Gastrocnemius medialis (tissue), 4 donors: ENCODE results near the gene RBFOX2. TPM values are rescaled to one million over a fixed set of nuclear protein-coding genes. Genes with fewer than 3 reads are reported as not detected.
A peak's percentile ranks its signal among the peaks of the same experiment; 100 is the strongest.

Source experiments
- ATAC-seq, 2 donors: fragments of 150-250 bp; one replicate each; pipeline ENCODE4 v1.9.1; 2016
- DNase-seq, 2 donors: peaks; one replicate each; pipeline ENCODE4 v3.0.0-alpha.2; 2019
- H3K27ac ChIP-seq, 4 donors: fragments of 200-600 bp; sonication (generic); 1 replicate in 1 of 4; 2 replicates in 3 of 4; pipeline ENCODE4 v1.5.1; 2016 to 2018; ENCODE audit warnings: mild to moderate bottlenecking in 2 of 4, moderate library complexity in 1 of 4
- H3K27me3 ChIP-seq, 3 donors: fragments of 200-600 bp; sonication (generic) in 2 of 3; 1 replicate in 1 of 3; 2 replicates in 2 of 3; pipeline versions ENCODE4 v1.5.1 to v1.6.0; 2016 to 2019; ENCODE audit warnings: mild to moderate bottlenecking in 1 of 3, moderate library complexity in 1 of 3
- H3K36me3 ChIP-seq, 2 donors: fragments of 200-600 bp; sonication (generic) in 1 of 2; one replicate each; pipeline ENCODE4 v1.5.1; 2017 to 2018
- H3K4me1 ChIP-seq, 2 donors: fragments of 200-600 bp; sonication (generic) in 1 of 2; one replicate each; pipeline ENCODE4 v1.5.1; 2016 to 2017; ENCODE audit warnings: mild to moderate bottlenecking in 2 of 2
- H3K4me3 ChIP-seq, 4 donors: fragments of 200-600 bp; sonication (generic) in 3 of 4; 1 replicate in 1 of 4; 2 replicates in 3 of 4; pipeline ENCODE4 v1.5.1; 2016 to 2019; ENCODE audit warnings: mild to moderate bottlenecking in 2 of 4
- H3K9me3 ChIP-seq, 3 donors: fragments of 200-600 bp; sonication (generic) in 2 of 3; 1 replicate in 1 of 3; 2 replicates in 2 of 3; pipeline ENCODE4 v1.5.1; 2016 to 2019
- POLR2A ChIP-seq, 2 donors: fragments of 450-650 bp; IDR thresholded peaks; one replicate each; pipeline ENCODE4 v1.6.1; 2017; ENCODE audit warnings: antibody characterized with exemption in 2 of 2, mild to moderate bottlenecking in 2 of 2, moderate library complexity in 2 of 2
- in situ Hi-C, 4 donors: fragments of 200-750 bp; cut with MboI; loops; one replicate each; pipeline versions ENCODE4 v1.15.0 to v1.8.0; 2017; ENCODE audit warnings: low sequenced_read_pairs in 4 of 4
- intact Hi-C: fragments of 100-400 bp; cut with DNase I; formaldehyde crosslinking; loops from one replicate; pipeline ENCODE4 v1.15.1; 2023; ENCODE audit warnings: low total_unique reads
- total RNA-seq, 4 donors: library from RNA; depleted of rRNA; stranded (reverse); fragments of >200 nt; gene quantifications; one replicate each; pipeline versions ENCODE4 v1.1.0 to v1.2.3, GENCODE V29; 2016
- TF ChIP-seq, protein P1 (sequence below), 5 experiments: fragments of 450-650 bp in 3 of 5; fragments of 200-600 bp in 2 of 5; sonication (generic) in 2 of 5; IDR thresholded peaks in 4 of 5; conservative IDR thresholded peaks in 1 of 5; 1 replicate in 4 of 5; 2 replicates in 1 of 5; pipeline ENCODE4 v1.5.1; 2016 to 2019; ENCODE audit warnings: antibody characterized with exemption in 5 of 5, mild to moderate bottlenecking in 3 of 5, moderate library complexity in 3 of 5

Gene RBFOX2
- total RNA-seq, 4 donors from 2014 or later = 26.0 to 32.1 (median 28.6) TPM

DNA sequence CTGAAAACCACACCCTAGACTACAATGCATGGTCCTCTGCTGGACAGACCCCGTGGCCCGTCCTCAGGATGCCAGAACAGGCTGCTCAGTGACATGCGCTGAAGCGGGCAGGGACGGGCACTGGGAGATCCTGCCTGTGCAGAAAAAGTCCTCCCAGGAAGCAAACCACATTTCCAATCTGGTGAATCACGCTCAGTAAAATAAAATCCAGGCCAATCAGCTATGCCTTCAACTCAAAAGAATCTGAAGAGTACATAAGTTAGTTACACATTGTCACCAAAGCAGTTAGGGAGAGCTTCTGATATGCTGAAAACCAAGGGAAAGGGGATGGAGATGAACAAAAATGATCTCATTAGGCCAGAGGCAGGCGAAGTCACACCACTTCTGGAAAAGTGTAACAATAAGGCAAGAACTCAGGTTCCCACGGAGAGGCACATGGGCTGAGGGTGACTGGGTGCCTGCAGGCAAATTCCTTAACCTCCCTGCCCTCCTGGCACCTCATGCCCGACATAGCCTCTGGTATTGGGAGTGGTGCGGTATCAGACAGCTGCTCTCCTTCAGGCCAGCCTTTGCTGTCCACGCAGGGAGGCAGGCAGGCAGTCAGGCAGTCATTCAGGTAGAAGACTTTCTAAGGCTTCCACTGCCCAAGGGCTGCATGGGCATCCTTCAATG is 244.5 kb downstream of the RBFOX2 start:
- H3K9me3 ChIP-seq = no peaks in the 10 kb centered on the region
- in situ Hi-C loops (no loop called here), intact Hi-C loops (loop anchor here (5.0 kb wide), 1 partner anchor 53 kb away; no protein-coding TSS in a partner anchor)
- peak overlapping the region; percentile 23 to 82 (median 68) for H3K27ac ChIP-seq
- no peak overlapping the region for H3K4me3 ChIP-seq
- DNase-seq = no peak
- peaks cover 53 to 77% of the 10 kb centered on the region in 2 donors for H3K4me1 ChIP-seq
- ATAC-seq = no peak
- no peaks in the 10 kb centered on the region for H3K36me3 ChIP-seq
- TF ChIP-seq, protein P1, sequence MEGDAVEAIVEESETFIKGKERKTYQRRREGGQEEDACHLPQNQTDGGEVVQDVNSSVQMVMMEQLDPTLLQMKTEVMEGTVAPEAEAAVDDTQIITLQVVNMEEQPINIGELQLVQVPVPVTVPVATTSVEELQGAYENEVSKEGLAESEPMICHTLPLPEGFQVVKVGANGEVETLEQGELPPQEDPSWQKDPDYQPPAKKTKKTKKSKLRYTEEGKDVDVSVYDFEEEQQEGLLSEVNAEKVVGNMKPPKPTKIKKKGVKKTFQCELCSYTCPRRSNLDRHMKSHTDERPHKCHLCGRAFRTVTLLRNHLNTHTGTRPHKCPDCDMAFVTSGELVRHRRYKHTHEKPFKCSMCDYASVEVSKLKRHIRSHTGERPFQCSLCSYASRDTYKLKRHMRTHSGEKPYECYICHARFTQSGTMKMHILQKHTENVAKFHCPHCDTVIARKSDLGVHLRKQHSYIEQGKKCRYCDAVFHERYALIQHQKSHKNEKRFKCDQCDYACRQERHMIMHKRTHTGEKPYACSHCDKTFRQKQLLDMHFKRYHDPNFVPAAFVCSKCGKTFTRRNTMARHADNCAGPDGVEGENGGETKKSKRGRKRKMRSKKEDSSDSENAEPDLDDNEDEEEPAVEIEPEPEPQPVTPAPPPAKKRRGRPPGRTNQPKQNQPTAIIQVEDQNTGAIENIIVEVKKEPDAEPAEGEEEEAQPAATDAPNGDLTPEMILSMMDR (IDR thresholded peaks at IDR 0.05 in 4 of 5, conservative IDR thresholded peaks at IDR 0.05 in 1 of 5) = no peak
- no peak for TF ChIP-seq POLR2A (IDR thresholded peaks at IDR 0.05)
- no peaks in the 10 kb centered on the region for H3K27me3 ChIP-seq

DNA sequence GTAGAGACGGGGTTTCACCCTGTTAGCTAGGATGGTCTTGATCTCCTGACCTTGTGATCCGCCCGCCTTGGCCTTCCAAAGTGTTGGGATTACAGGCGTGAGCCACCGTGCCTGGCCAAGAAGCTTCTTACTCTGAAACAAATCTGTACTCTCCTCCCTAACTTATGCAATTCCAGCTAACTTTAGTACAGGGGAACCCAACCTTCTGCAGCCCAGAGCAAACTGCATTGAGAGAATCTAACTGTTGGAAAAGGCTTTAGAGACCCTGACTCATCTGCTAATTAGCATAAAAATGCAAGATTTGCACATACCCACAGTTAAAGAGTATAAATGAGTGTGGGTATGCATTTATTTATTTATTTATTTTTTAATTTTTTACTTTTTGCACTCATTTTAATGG is 246.1 kb downstream of the RBFOX2 start:
- no peaks in the 10 kb centered on the region for H3K36me3 ChIP-seq
- no peaks in the 10 kb centered on the region for H3K9me3 ChIP-seq
- peak overlapping the region; percentile 74 to 83 (median 81) for H3K27ac ChIP-seq
- in situ Hi-C loops = no loop called here
- DNase-seq = peak; percentile 17 to 71
- intact Hi-C loops = loop anchor here (5.0 kb wide), 1 partner anchor 55 kb away; no protein-coding TSS in a partner anchor
- TF ChIP-seq, protein P1 (IDR thresholded peaks at IDR 0.05 in 4 of 5, conservative IDR thresholded peaks at IDR 0.05 in 1 of 5) = no peak
- TF ChIP-seq POLR2A (IDR thresholded peaks at IDR 0.05) = no peak
- H3K4me1 ChIP-seq = peaks cover 59 to 79% of the 10 kb centered on the region in 2 donors
- peak; percentile 77 to 90 for ATAC-seq
- H3K4me3 ChIP-seq = no peak overlapping the region
- H3K27me3 ChIP-seq = no peaks in the 10 kb centered on the region

DNA sequence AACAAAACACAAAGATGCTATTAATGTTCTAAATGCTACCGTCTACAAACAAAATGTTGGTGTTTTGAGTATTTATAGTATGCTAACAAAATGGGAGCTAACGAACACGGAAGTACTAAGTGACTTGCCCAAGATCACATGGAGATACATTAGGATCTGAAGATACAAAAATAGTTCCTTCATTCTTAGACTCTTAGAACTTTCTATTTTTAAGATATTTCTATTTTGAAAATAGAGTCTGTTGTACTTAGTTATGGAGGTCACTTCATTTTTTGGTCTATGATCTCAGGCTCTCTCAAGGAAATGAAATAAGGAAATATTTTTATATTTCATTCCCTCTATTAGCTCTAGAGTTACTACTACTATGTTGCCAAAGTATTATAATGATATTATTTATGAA is 246.7 kb downstream of the RBFOX2 start:
- intact Hi-C loops = loop anchor here (5.0 kb wide), 1 partner anchor 55 kb away; no protein-coding TSS in a partner anchor
- peak; percentile 65 to 67 for ATAC-seq

DNA sequence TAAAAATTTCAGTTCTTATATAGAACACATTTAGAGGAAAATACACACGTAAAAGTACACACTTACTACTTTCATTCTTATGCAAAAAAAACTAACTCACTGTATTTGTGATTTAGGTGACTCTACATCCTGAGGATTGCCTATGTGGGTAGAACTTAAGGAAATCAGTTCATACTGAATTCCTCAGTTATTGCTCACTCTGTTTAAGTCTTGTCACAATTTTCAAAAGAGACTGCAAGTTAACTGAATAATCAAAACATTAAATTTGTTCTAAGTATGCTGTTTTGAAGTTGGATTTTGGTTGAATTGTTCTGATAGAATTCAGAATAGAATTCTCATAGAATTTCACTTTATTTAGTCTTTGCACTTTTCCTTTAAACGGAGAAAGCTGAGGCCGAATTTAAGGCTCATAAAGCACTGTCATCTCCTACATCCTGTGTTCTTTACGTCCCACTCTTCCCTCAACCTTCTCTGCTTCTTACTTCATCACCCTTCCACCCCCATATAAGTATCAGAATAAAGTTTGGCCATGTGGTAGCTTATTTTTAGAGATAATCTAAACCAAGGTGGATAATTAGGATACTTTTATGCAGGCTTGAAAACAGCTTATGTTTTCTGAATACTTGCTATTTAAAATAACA is 251.2 kb downstream of the RBFOX2 start:
- Histone ChIP-seq H3K27ac (peak overlapping the region in 2 of 4 donors; percentile 16 to 40), H3K27me3 (no peaks in the 10 kb centered on the region), H3K36me3 (no peaks in the 10 kb centered on the region), H3K4me3 (no peak overlapping the region), H3K4me1 (peaks cover 19 to 44% of the 10 kb centered on the region in 2 donors), H3K9me3 (no peaks in the 10 kb centered on the region)
- DNase-seq = no peak
- TF ChIP-seq, protein P1 (IDR thresholded peaks at IDR 0.05 in 4 of 5, conservative IDR thresholded peaks at IDR 0.05 in 1 of 5) = no peak
- TF ChIP-seq POLR2A (IDR thresholded peaks at IDR 0.05) = no peak
- intact Hi-C loops (no loop called here), in situ Hi-C loops (no loop called here)
- no peak for ATAC-seq

More for the DNA sequence above, 246.7 kb downstream of the RBFOX2 start:
- no peaks in the 10 kb centered on the region for H3K9me3 ChIP-seq
- H3K27me3 ChIP-seq = no peaks in the 10 kb centered on the region
- H3K27ac ChIP-seq = peak overlapping the region; percentile 74 to 83 (median 81)
- H3K36me3 ChIP-seq = no peaks in the 10 kb centered on the region
- H3K4me1 ChIP-seq = peaks cover 59 to 76% of the 10 kb centered on the region in 2 donors
- no peak overlapping the region for H3K4me3 ChIP-seq
- TF ChIP-seq, protein P1 (IDR thresholded peaks at IDR 0.05 in 4 of 5, conservative IDR thresholded peaks at IDR 0.05 in 1 of 5) = no peak
- no peak for TF ChIP-seq POLR2A (IDR thresholded peaks at IDR 0.05)
- in situ Hi-C loops = no loop called here
- DNase-seq = no peak
